Activated CD4-positive, alpha-beta T cell treated with anti-CD3 and anti-CD28 coated beads for 36 hours (primary cell): ENCODE results near the gene NPB. TPM values are rescaled to one million over a fixed set of nuclear protein-coding genes. Genes with fewer than 3 reads are reported as not detected.
A peak's percentile ranks its signal among the peaks of the same experiment; 100 is the strongest.

Experiments used
- ATAC-seq: fragments of 200-7000 bp; cut with Tn5 transposase; one replicate; pipeline ENCODE4 v1.10.0; 2021; ENCODE audit warnings: mild to moderate bottlenecking, moderate library complexity
- CTCF ChIA-PET: fragments of 350-600 bp; sonication (Branson Sonifier 250); formaldehyde crosslinking; loops from one replicate; lab custom pipeline; 2021; ENCODE audit warnings: antibody characterized with exemption; lab: Charles Lee
- POLR2A ChIA-PET: fragments of 350-600 bp; sonication (Branson Sonifier 250); formaldehyde crosslinking; loops from one replicate; lab custom pipeline; 2021; ENCODE audit warnings: antibody characterized with exemption, inconsistent platforms; lab: Charles Lee
- DNase-seq: peaks from one replicate; pipeline ENCODE4 v3.0.0-alpha.2; 2020
- H3K27ac Mint-ChIP-seq: one replicate; pipeline ENCODE4 v1.8.0; 2021; ENCODE audit warnings: mixed read lengths
- H3K27me3 Mint-ChIP-seq: one replicate; pipeline ENCODE4 v1.8.0; 2021; ENCODE audit warnings: mixed read lengths
- H3K36me3 Mint-ChIP-seq: one replicate; pipeline ENCODE4 v1.8.0; 2021; ENCODE audit warnings: low read depth, mixed read lengths
- H3K4me1 Mint-ChIP-seq: one replicate; pipeline ENCODE4 v1.8.0; 2021; ENCODE audit warnings: mixed read lengths
- H3K4me3 Mint-ChIP-seq: one replicate; pipeline ENCODE4 v1.8.0; 2021; ENCODE audit warnings: mild to moderate bottlenecking, moderate library complexity, mixed read lengths
- H3K9me3 Mint-ChIP-seq: one replicate; pipeline ENCODE4 v1.8.0; 2021; ENCODE audit warnings: low read depth, mixed read lengths
- intact Hi-C, 2 experiments: fragments of 100-400 bp; cut with DNase I in 1 of 2; cut with micrococcal nuclease in 1 of 2; formaldehyde crosslinking; loops; one replicate each; pipeline versions ENCODE4 v1.14.2 to v1.15.1; 2022 to 2024; cut with DNase I, micrococcal nuclease
- total RNA-seq, 2 experiments: library from RNA; stranded (reverse); gene quantifications; one replicate each; pipeline ENCODE4 v1.2.3, GENCODE V29; 2021

NPB gene
- total RNA-seq, 2 experiments from 2014 or later = 0.14 TPM; not detected in 1

GRCh38 chr17:81909966-81910839 lies 8.2 kb downstream of the NPB start:
- H3K27me3 Mint-ChIP-seq = no peaks in the 10 kb centered on the region
- ATAC-seq = no peak
- peak overlapping the region; percentile 79 for H3K4me3 Mint-ChIP-seq
- H3K27ac Mint-ChIP-seq = no peak overlapping the region
- H3K9me3 Mint-ChIP-seq = no peaks in the 10 kb centered on the region
- ChIA-PET CTCF (interaction anchor here (0.8 kb wide), 1 partner anchor 112 kb away, joined by 4 read pairs; no protein-coding TSS in a partner anchor), POLR2A (interaction anchor here (0.8 kb wide), 1 partner anchor 358 kb away, joined by 6 read pairs; the partner anchor contains the start of gene FAAP100)
- H3K36me3 Mint-ChIP-seq = peaks cover 33% of the 10 kb centered on the region
- intact Hi-C loops = loop anchor here (2.0 to 10.0 kb wide), 5 partner anchors 17 to 787 kb away; partner anchors contain the start of genes ARHGDIA (in 1 of the 2), CYBC1 (in 1 of the 2), FAAP100 (in 1 of the 2) and MAFG (in 1 of the 2)
- no peak for DNase-seq
- peaks cover 9% of the 10 kb centered on the region for H3K4me1 Mint-ChIP-seq

GRCh38 chr17:81910840-81911276 lies 8.8 kb downstream of the NPB start:
- CTCF ChIA-PET = interaction anchor here (0.6 kb wide), 2 partner anchors 17 to 396 kb away, joined by 4 read pairs; no protein-coding TSS in a partner anchor
- no peaks in the 10 kb centered on the region for H3K27me3 Mint-ChIP-seq
- peaks cover 37% of the 10 kb centered on the region for H3K36me3 Mint-ChIP-seq
- peaks cover 11% of the 10 kb centered on the region for H3K4me1 Mint-ChIP-seq
- no peak for DNase-seq
- intact Hi-C loops = loop anchor here (1.0 to 10.0 kb wide), 13 partner anchors 16 to 786 kb away; partner anchors contain the start of genes MAFG (in 2 of the 2), ALYREF (in 1 of the 2), ANAPC11 (in 1 of the 2) and ARHGDIA (in 1 of the 2)
- H3K27ac Mint-ChIP-seq = no peak overlapping the region
- ATAC-seq = no peak
- H3K4me3 Mint-ChIP-seq = peak overlapping the region; percentile 79
- POLR2A ChIA-PET = interaction anchor here (0.6 kb wide), 1 partner anchor 19 kb away, joined by 3 read pairs; the partner anchor contains the start of genes ALYREF and ANAPC11
- no peaks in the 10 kb centered on the region for H3K9me3 Mint-ChIP-seq

- no peaks in the 10 kb centered on the region for H3K9me3 Mint-ChIP-seq
Observed at GRCh38 chr17:81911277-81911961, 9.4 kb downstream of the NPB start, which contains the start of gene PCYT2. Gene PCYT2, minus strand, starts transcription at chr17:81911399. Its CDS starts 44 bp downstream, at chr17:81911355.

GRCh38 chr17:81911969-81912368 lies 9.9 kb downstream of the NPB start:
- no peaks in the 10 kb centered on the region for H3K27me3 Mint-ChIP-seq
- H3K9me3 Mint-ChIP-seq = no peaks in the 10 kb centered on the region
- no peak overlapping the region for H3K27ac Mint-ChIP-seq
- DNase-seq = no peak
- H3K4me3 Mint-ChIP-seq = peak overlapping the region; percentile 15
- intact Hi-C loops = loop anchor here (1.0 to 10.0 kb wide), 13 partner anchors 15 to 785 kb away; partner anchors contain the start of genes MAFG (in 2 of the 2), ALYREF (in 1 of the 2), ANAPC11 (in 1 of the 2) and ARHGDIA (in 1 of the 2)
- peaks cover 39% of the 10 kb centered on the region for H3K36me3 Mint-ChIP-seq
- CTCF ChIA-PET = no interaction called here
- H3K4me1 Mint-ChIP-seq = peaks cover 18% of the 10 kb centered on the region
- POLR2A ChIA-PET = interaction anchor here (1.0 kb wide), 1 partner anchor 125 kb away, joined by 3 read pairs; the partner anchor contains the start of gene DCXR
- no peak for ATAC-seq

More at GRCh38 chr17:81911277-81911961, 9.4 kb downstream of the NPB start, which contains the start of gene PCYT2:
- ChIA-PET CTCF (interaction anchor here (0.6 kb wide), 2 partner anchors 18 to 396 kb away, joined by 4 read pairs; no protein-coding TSS in a partner anchor), POLR2A (interaction anchor here (0.6 kb wide), 1 partner anchor 20 kb away, joined by 3 read pairs; the partner anchor contains the start of genes ALYREF and ANAPC11)
- peak within 1 kb of the TSS; percentile 79 for H3K4me3 Mint-ChIP-seq
- H3K36me3 Mint-ChIP-seq = peaks cover 41% of the 10 kb centered on the region
- H3K27ac Mint-ChIP-seq = no peak within 1 kb of the TSS
- H3K27me3 Mint-ChIP-seq = no peaks in the 10 kb centered on the region
- peaks cover 14% of the 10 kb centered on the region for H3K4me1 Mint-ChIP-seq
- intact Hi-C loops = loop anchor here (1.0 to 10.0 kb wide), 13 partner anchors 15 to 786 kb away; partner anchors contain the start of genes MAFG (in 2 of the 2), ALYREF (in 1 of the 2), ANAPC11 (in 1 of the 2) and ARHGDIA (in 1 of the 2)
- peak; percentile 97 for DNase-seq
- ATAC-seq = peak; percentile 96

GRCh38 chr17:81912441-81913309 lies 10.6 kb downstream of the NPB start:
- DNase-seq = no peak
- intact Hi-C loops = loop anchor here in 1 of 2 experiments (5.0 to 10.0 kb wide), 3 partner anchors 360 to 785 kb away; partner anchors contain the start of genes CYBC1, FAAP100, NARF and RAB40B
- Mint-ChIP-seq H3K36me3 (peaks cover 43% of the 10 kb centered on the region), H3K4me1 (peaks cover 23% of the 10 kb centered on the region), H3K27me3 (no peaks in the 10 kb centered on the region), H3K4me3 (no peak overlapping the region), H3K27ac (no peak overlapping the region), H3K9me3 (no peaks in the 10 kb centered on the region)
- ChIA-PET CTCF (interaction anchor here (0.7 kb wide), 1 partner anchor 12 kb away, joined by 3 read pairs; no protein-coding TSS in a partner anchor), POLR2A (interaction anchor here (1.0 kb wide), 1 partner anchor 125 kb away, joined by 3 read pairs; the partner anchor contains the start of gene DCXR)
- ATAC-seq = no peak

GRCh38 chr17:81913394-81914102 lies 11.5 kb downstream of the NPB start:
- ChIA-PET CTCF (interaction anchor here (0.7 kb wide), 1 partner anchor 11 kb away, joined by 3 read pairs; no protein-coding TSS in a partner anchor), POLR2A (no interaction called here)
- ATAC-seq (no peak), DNase-seq (no peak)
- H3K36me3 Mint-ChIP-seq = peaks cover 44% of the 10 kb centered on the region
- H3K27me3 Mint-ChIP-seq = no peaks in the 10 kb centered on the region
- H3K4me3 Mint-ChIP-seq = no peak overlapping the region
- no peak overlapping the region for H3K27ac Mint-ChIP-seq
- intact Hi-C loops = loop anchor here in 1 of 2 experiments (5.0 to 10.0 kb wide), 3 partner anchors 361 to 784 kb away; partner anchors contain the start of genes CYBC1, FAAP100, NARF and RAB40B
- H3K9me3 Mint-ChIP-seq = no peaks in the 10 kb centered on the region
- peaks cover 27% of the 10 kb centered on the region for H3K4me1 Mint-ChIP-seq

- peaks cover 43% of the 10 kb centered on the region for H3K36me3 Mint-ChIP-seq
Observed at GRCh38 chr17:81914103-81914850, 12.2 kb downstream of the NPB start.

GRCh38 chr17:81915331-81915730 lies 13.3 kb downstream of the NPB start:
- DNase-seq (no peak), ATAC-seq (no peak)
- ChIA-PET CTCF (no interaction called here), POLR2A (no interaction called here)
- H3K4me1 Mint-ChIP-seq = peaks cover 27% of the 10 kb centered on the region
- H3K27ac Mint-ChIP-seq = no peak overlapping the region
- H3K36me3 Mint-ChIP-seq = peaks cover 43% of the 10 kb centered on the region
- H3K9me3 Mint-ChIP-seq = no peaks in the 10 kb centered on the region
- H3K4me3 Mint-ChIP-seq = no peak overlapping the region
- intact Hi-C loops = loop anchor here in 1 of 2 experiments (10.0 kb wide), 1 partner anchor 539 kb away; the partner anchor contains the start of genes CYBC1 and NARF
- H3K27me3 Mint-ChIP-seq = no peaks in the 10 kb centered on the region

More at GRCh38 chr17:81914103-81914850, 12.2 kb downstream of the NPB start:
- H3K27me3 Mint-ChIP-seq = no peaks in the 10 kb centered on the region
- CTCF ChIA-PET = no interaction called here
- no peaks in the 10 kb centered on the region for H3K9me3 Mint-ChIP-seq
- no peak overlapping the region for H3K4me3 Mint-ChIP-seq
- intact Hi-C loops = loop anchor here in 1 of 2 experiments (5.0 to 10.0 kb wide), 3 partner anchors 362 to 783 kb away; partner anchors contain the start of genes CYBC1, FAAP100, NARF and RAB40B
- ATAC-seq = no peak
- H3K27ac Mint-ChIP-seq = no peak overlapping the region
- no peak for DNase-seq
- POLR2A ChIA-PET = no interaction called here
- peaks cover 32% of the 10 kb centered on the region for H3K4me1 Mint-ChIP-seq
